PFSK-1 (cell line): ENCODE measurements around the gene ATP6V0A1.

ENCODE experiments used
- FOXP2 ChIP-seq: optimal IDR thresholded peaks from 2 replicates; pipeline ENCODE3; 2011; ENCODE audit warnings: borderline replicate concordance, control low read depth, inconsistent platforms; ENCODE audit not compliant: insufficient read depth; ENCODE audit errors: extremely low read length, extremely low read depth
- POLR2AphosphoS5 ChIP-seq: IDR thresholded peaks from 2 replicates; pipeline ENCODE4 v1.6.1; 2012; ENCODE audit warnings: low read depth, mild to moderate bottlenecking, control low read depth, low read length, moderate library complexity
- REST ChIP-seq, 2 experiments: IDR thresholded peaks; 2 replicates each; pipeline versions ENCODE4 v1.6.1 to v1.8.0; 2011 to 2012; ENCODE audit warnings: low read depth in 2 of 2, low read length in 2 of 2, control low read depth in 1 of 2, inconsistent platforms in 1 of 2, mild to moderate bottlenecking in 1 of 2, moderate library complexity in 1 of 2; ENCODE audit not compliant: insufficient read depth in 1 of 2
- SIN3A ChIP-seq: IDR thresholded peaks from 2 replicates; pipeline ENCODE4 v1.6.1; 2012; ENCODE audit warnings: mild to moderate bottlenecking, low read length, moderate library complexity, borderline replicate concordance; ENCODE audit not compliant: insufficient read depth
- TAF1 ChIP-seq: IDR thresholded peaks from 2 replicates; pipeline ENCODE4 v1.6.1; 2012; ENCODE audit warnings: low read length, control low read depth, borderline replicate concordance; ENCODE audit not compliant: insufficient read depth

ATP6V0A1 gene

GRCh38 chr17:42463976-42464400 lies 5.3 kb downstream of the ATP6V0A1 start:
- no peak for TF ChIP-seq REST (IDR thresholded peaks at IDR 0.05; ENCODE audit: insufficient read depth in 1 of 2, low read depth in 2 of 2, low read length in 2 of 2)
- no peak for TF ChIP-seq SIN3A
- TF ChIP-seq TAF1, result no peak
- no peak for TF ChIP-seq FOXP2
- no peak for TF ChIP-seq POLR2AphosphoS5

- no peak for TF ChIP-seq FOXP2
- no peak for TF ChIP-seq REST (IDR thresholded peaks at IDR 0.05; ENCODE audit: insufficient read depth in 1 of 2, low read depth in 2 of 2, low read length in 2 of 2)
- no peak for TF ChIP-seq SIN3A
- no peak for TF ChIP-seq POLR2AphosphoS5
- TF ChIP-seq TAF1, result no peak
Observed at GRCh38 chr17:42467889-42468288, 9.2 kb downstream of the ATP6V0A1 start.

- TF ChIP-seq SIN3A (no peak), POLR2AphosphoS5 (no peak), REST (IDR thresholded peaks at IDR 0.05; ENCODE audit: insufficient read depth in 1 of 2, low read depth in 2 of 2, low read length in 2 of 2) (no peak), FOXP2 (no peak), TAF1 (no peak)
Observed at GRCh38 chr17:42472709-42473521, 14.2 kb downstream of the ATP6V0A1 start.

- TF ChIP-seq POLR2AphosphoS5 (no peak), FOXP2 (no peak), SIN3A (no peak), REST (IDR thresholded peaks at IDR 0.05; ENCODE audit: insufficient read depth in 1 of 2, low read depth in 2 of 2, low read length in 2 of 2) (no peak)
Observed at GRCh38 chr17:42474276-42474675, 15.6 kb downstream of the ATP6V0A1 start.

GRCh38 chr17:42475121-42475520 lies 16.4 kb downstream of the ATP6V0A1 start:
- TF ChIP-seq SIN3A (no peak), FOXP2 (no peak), REST (IDR thresholded peaks at IDR 0.05; ENCODE audit: insufficient read depth in 1 of 2, low read depth in 2 of 2, low read length in 2 of 2) (no peak), POLR2AphosphoS5 (no peak), TAF1 (no peak)
